ENCODE results near the gene FRYL. TPM values are rescaled to one million over a fixed set of nuclear protein-coding genes. Genes with fewer than 3 reads are reported as not detected.
"Not testable (repeated sequence)": the region's sequence is repeated elsewhere in the genome, so short reads cannot be mapped to it uniquely, and the experiment has no call there.

The FRYL gene
- total RNA-seq, 3 donors from 2014 or later, result 205 to 416 (median 330) TPM

GRCh38 chr4:48467442-48467841, 312.6 kb downstream of the FRYL start:
- intact Hi-C loops (cut with DNase I, micrococcal nuclease), result no loop called here
- H3K4me3 ChIP-seq, result no peak overlapping the region
- no peak for ATAC-seq
- H3K36me3 ChIP-seq (ENCODE audit: low read depth), result no peaks in the 10 kb centered on the region
- H3K9me3 ChIP-seq, result no peaks in the 10 kb centered on the region
- no peaks in the 10 kb centered on the region for H3K4me1 ChIP-seq (ENCODE audit: low read depth)
- DNase-seq, result no peak
- TF ChIP-seq CTCF (IDR thresholded peaks at IDR 0.05), result no peak

- H3K9me3 ChIP-seq, result no peaks in the 10 kb centered on the region
- H3K4me1 ChIP-seq (ENCODE audit: low read depth), result no peaks in the 10 kb centered on the region
- DNase-seq (no peak), ATAC-seq (no peak)
- intact Hi-C loops (cut with DNase I, micrococcal nuclease), result no loop called here
- H3K36me3 ChIP-seq (ENCODE audit: low read depth), result no peaks in the 10 kb centered on the region
- no peak for TF ChIP-seq CTCF (IDR thresholded peaks at IDR 0.05)
- no peak overlapping the region for H3K4me3 ChIP-seq
These were observed 317.7 kb downstream of the FRYL start for GRCh38 chr4:48462363-48462762.

- H3K36me3 ChIP-seq (ENCODE audit: low read depth), result no peaks in the 10 kb centered on the region
- no peak overlapping the region for H3K4me3 ChIP-seq
- ATAC-seq (no peak), DNase-seq (no peak)
- intact Hi-C loops (cut with DNase I, micrococcal nuclease), result no loop called here
- H3K9me3 ChIP-seq, result no peaks in the 10 kb centered on the region
- TF ChIP-seq CTCF (IDR thresholded peaks at IDR 0.05), result no peak
- no peaks in the 10 kb centered on the region for H3K4me1 ChIP-seq (ENCODE audit: low read depth)
These were observed 319.1 kb downstream of the FRYL start for GRCh38 chr4:48461000-48461399.

- Histone ChIP-seq H3K9me3 (no peaks in the 10 kb centered on the region), H3K4me1 (ENCODE audit: low read depth) (no peaks in the 10 kb centered on the region), H3K4me3 (no peak overlapping the region), H3K36me3 (ENCODE audit: low read depth) (no peaks in the 10 kb centered on the region)
- intact Hi-C loops (cut with DNase I, micrococcal nuclease), result no loop called here
- ATAC-seq (no peak), DNase-seq (no peak)
- TF ChIP-seq CTCF (IDR thresholded peaks at IDR 0.05), result no peak
These were observed 325.5 kb downstream of the FRYL start for GRCh38 chr4:48454591-48454990.

- H3K36me3 ChIP-seq (ENCODE audit: low read depth); H3K4me1 ChIP-seq (ENCODE audit: low read depth); H3K4me3 ChIP-seq; H3K9me3 ChIP-seq; DNase-seq; intact Hi-C loops (cut with DNase I, micrococcal nuclease); ATAC-seq: not testable (repeated sequence)
These were observed 328.4 kb downstream of the FRYL start for GRCh38 chr4:48451656-48452055.

GRCh38 chr4:48450740-48451139, 329.3 kb downstream of the FRYL start:
- Histone ChIP-seq H3K4me3 (no peak overlapping the region), H3K9me3 (no peaks in the 10 kb centered on the region), H3K4me1 (ENCODE audit: low read depth) (no peaks in the 10 kb centered on the region), H3K36me3 (ENCODE audit: low read depth) (no peaks in the 10 kb centered on the region)
- DNase-seq, result no peak
- no peak for ATAC-seq
- intact Hi-C loops (cut with DNase I, micrococcal nuclease), result no loop called here
- TF ChIP-seq CTCF (IDR thresholded peaks at IDR 0.05), result no peak
